ENCODE data around the gene IER5L. TPM values are rescaled to one million over a fixed set of nuclear protein-coding genes. Genes with fewer than 3 reads are reported as not detected.
A peak's percentile ranks its signal among the peaks of the same experiment; 100 is the strongest.

The IER5L gene
- total RNA-seq, 1 donor from 2014 or later: 9.6 TPM

- ATAC-seq: no peak
- peaks cover 26% of the 10 kb centered on the region for H3K36me3 ChIP-seq
- no peaks in the 10 kb centered on the region for H3K27me3 ChIP-seq
- no peak overlapping the region for H3K4me3 ChIP-seq
- no peaks in the 10 kb centered on the region for H3K9me3 ChIP-seq
- TF ChIP-seq CTCF (IDR thresholded peaks at IDR 0.05): no peak
- intact Hi-C loops (cut with DNase I): no loop called here
- no peak for DNase-seq
- peaks cover 33% of the 10 kb centered on the region for H3K4me1 ChIP-seq
- no peak overlapping the region for H3K27ac ChIP-seq
Observed at GRCh38 chr9:129148463-129149204, 29.4 kb downstream of the IER5L start.

GRCh38 chr9:129146441-129146941 is 31.6 kb downstream of the IER5L start:
- DNase-seq (no peak), ATAC-seq (no peak)
- Histone ChIP-seq H3K27me3 (no peaks in the 10 kb centered on the region), H3K4me3 (no peak overlapping the region), H3K9me3 (no peaks in the 10 kb centered on the region), H3K27ac (peak overlapping the region; percentile 65), H3K4me1 (peaks cover 55% of the 10 kb centered on the region), H3K36me3 (peaks cover 34% of the 10 kb centered on the region)
- intact Hi-C loops (cut with DNase I): no loop called here
- no peak for TF ChIP-seq CTCF (IDR thresholded peaks at IDR 0.05)

- Histone ChIP-seq H3K27me3 (no peaks in the 10 kb centered on the region), H3K4me3 (no peak overlapping the region), H3K27ac (peak overlapping the region; percentile 65), H3K4me1 (peaks cover 61% of the 10 kb centered on the region), H3K9me3 (no peaks in the 10 kb centered on the region), H3K36me3 (peaks cover 34% of the 10 kb centered on the region)
- DNase-seq (no peak), ATAC-seq (no peak)
- no peak for TF ChIP-seq CTCF (IDR thresholded peaks at IDR 0.05)
- intact Hi-C loops (cut with DNase I): no loop called here
Observed at GRCh38 chr9:129145841-129146292, 32.2 kb downstream of the IER5L start.

GRCh38 chr9:129145316-129145715 is 32.7 kb downstream of the IER5L start:
- DNase-seq (no peak), ATAC-seq (no peak)
- Histone ChIP-seq H3K9me3 (no peaks in the 10 kb centered on the region), H3K27me3 (no peaks in the 10 kb centered on the region), H3K36me3 (peaks cover 34% of the 10 kb centered on the region), H3K4me3 (no peak overlapping the region), H3K27ac (peak overlapping the region; percentile 65), H3K4me1 (peaks cover 67% of the 10 kb centered on the region)
- intact Hi-C loops (cut with DNase I): no loop called here
- no peak for TF ChIP-seq CTCF (IDR thresholded peaks at IDR 0.05)

GRCh38 chr9:129143031-129143927 is 34.8 kb downstream of the IER5L start:
- ATAC-seq: peak; percentile 59
- Histone ChIP-seq H3K9me3 (no peaks in the 10 kb centered on the region), H3K4me1 (peaks cover 83% of the 10 kb centered on the region), H3K27me3 (no peaks in the 10 kb centered on the region), H3K27ac (peak overlapping the region; percentile 100), H3K36me3 (peaks cover 24% of the 10 kb centered on the region), H3K4me3 (peak overlapping the region; percentile 11)
- intact Hi-C loops (cut with DNase I): no loop called here
- peak; percentile 91 for DNase-seq
- TF ChIP-seq CTCF (IDR thresholded peaks at IDR 0.05): peak; percentile 92

Data from upper lobe of right lung (tissue), 1 donor.